GM23248 (cell line): ENCODE data around the gene CLK3. TPM values are rescaled to one million over a fixed set of nuclear protein-coding genes. Genes with fewer than 3 reads are reported as not detected.

Experiments used
- DNase-seq: peaks from one replicate; pipeline ENCODE4 v3.0.0-alpha.2; 2015
- H2AFZ ChIP-seq: fragments of 200-600 bp; sonication (generic); 2 replicates; pipeline ENCODE4 v1.6.1; 2016; ENCODE audit warnings: antibody characterized with exemption
- H3F3A ChIP-seq: fragments of 200-600 bp; sonication (generic); 2 replicates; pipeline ENCODE4 v1.6.1; 2016; ENCODE audit warnings: mild to moderate bottlenecking, antibody characterized with exemption, mixed run types; ENCODE audit not compliant: insufficient read depth
- H3K27ac ChIP-seq: fragments of 200-600 bp; sonication (generic); 2 replicates; pipeline ENCODE4 v1.5.1; 2016; ENCODE audit warnings: mild to moderate bottlenecking
- H3K27me3 ChIP-seq: fragments of 200-600 bp; sonication (generic); replicated peaks from 2 replicates; pipeline ENCODE4 v1.6.1; 2016; ENCODE audit warnings: mild to moderate bottlenecking; ENCODE audit not compliant: insufficient read depth
- H3K36me3 ChIP-seq: fragments of 200-600 bp; sonication (generic); 2 replicates; pipeline ENCODE4 v1.6.1; 2016; ENCODE audit warnings: low read depth, mild to moderate bottlenecking
- H3K4me1 ChIP-seq: fragments of 200-600 bp; sonication (generic); 2 replicates; pipeline ENCODE4 v1.6.1; 2016; ENCODE audit warnings: mild to moderate bottlenecking; ENCODE audit not compliant: insufficient read depth
- H3K4me2 ChIP-seq: fragments of 200-600 bp; sonication (generic); one replicate; pipeline ENCODE4 v1.6.1; 2016; ENCODE audit warnings: mild to moderate bottlenecking; ENCODE audit not compliant: unreplicated experiment
- H3K4me3 ChIP-seq: fragments of 200-600 bp; sonication (generic); 2 replicates; pipeline ENCODE4 v1.5.1; 2016; ENCODE audit warnings: mild to moderate bottlenecking
- H3K79me2 ChIP-seq: fragments of 200-600 bp; sonication (generic); 2 replicates; pipeline ENCODE4 v1.6.1; 2016; ENCODE audit warnings: mild to moderate bottlenecking; ENCODE audit not compliant: insufficient read depth
- H3K9ac ChIP-seq: fragments of 200-600 bp; sonication (generic); 2 replicates; pipeline ENCODE4 v1.6.1; 2016; ENCODE audit warnings: mild to moderate bottlenecking
- H3K9me2 ChIP-seq: fragments of 200-600 bp; sonication (generic); 2 replicates; pipeline ENCODE4 v1.6.1; 2016; ENCODE audit warnings: mixed run types, mild to moderate bottlenecking, moderate library complexity; ENCODE audit not compliant: insufficient read depth
- H3K9me3 ChIP-seq: fragments of 200-600 bp; sonication (generic); one replicate; pipeline ENCODE4 v1.6.1; 2017; ENCODE audit warnings: low read depth
- H4K20me1 ChIP-seq: fragments of 200-600 bp; sonication (generic); 2 replicates; pipeline ENCODE4 v1.6.0; 2016; ENCODE audit not compliant: insufficient read depth
- EZH2 ChIP-seq: fragments of 200-600 bp; sonication (generic); IDR thresholded peaks from 2 replicates; pipeline ENCODE4 v1.6.1; 2018; ENCODE audit warnings: antibody characterized with exemption, mild to moderate bottlenecking; ENCODE audit not compliant: insufficient read depth, poor library complexity, severe bottlenecking
- EZH2phosphoT487 ChIP-seq: fragments of 200-600 bp; sonication (generic); IDR thresholded peaks from 2 replicates; pipeline ENCODE4 v1.6.1; 2018; ENCODE audit warnings: antibody characterized with exemption, moderate library complexity, mild to moderate bottlenecking, low read depth; ENCODE audit not compliant: insufficient read depth
- WGBS, 2 experiments: methylation state at CpG; one replicate each; pipeline ENCODE4 v1.1.6; 2015 to 2017; ENCODE audit warnings: low lambda C conversion rate in 2 of 2, low coverage in 1 of 2; ENCODE audit errors: missing lambda C conversion rate in 2 of 2; 5-methylcytosine and 5-hydroxymethylcytosine counted together
- in situ Hi-C: fragments of 300-500 bp; cut with MboI; formaldehyde crosslinking; loops from 2 replicates; pipeline ENCODE4 v1.15.0; 2020
- polyA plus RNA-seq: library from polyadenylated mRNA; unstranded; fragments of >200 nt; fragmentation: Nextera tagmentation; extraction: Ambion mirVana; gene quantifications from 2 replicates; pipeline ENCODE4 v1.2.1, GENCODE V29; 2016
- total RNA-seq: library from RNA; depleted of rRNA; stranded (reverse); fragments of >200 nt; shearing (Covaris generic); gene quantifications from 2 replicates; pipeline ENCODE4 v1.2.3, GENCODE V29; 2014

The CLK3 gene
- total and polyA plus RNA-seq, 2 experiments from 2014 or later = 41.9 to 67.9 TPM

GRCh38 chr15:74598126-74598842 lies 17.4 kb upstream of the CLK3 start:
- in situ Hi-C loops = no loop called here

GRCh38 chr15:74599156-74599555 lies 16.5 kb upstream of the CLK3 start:
- peak overlapping the region; percentile 77 for H3K9ac ChIP-seq
- H3K4me1 ChIP-seq = peaks cover 8% of the 10 kb centered on the region
- H3K9me3 ChIP-seq = no peaks in the 10 kb centered on the region
- WGBS, 2 experiments = 62 to 67% methylated on average over 15 of the region's 15 CpGs
- no peak overlapping the region for H3K27ac ChIP-seq
- no peaks in the 10 kb centered on the region for H3F3A ChIP-seq
- no peaks in the 10 kb centered on the region for H3K36me3 ChIP-seq
- in situ Hi-C loops = no loop called here
- DNase-seq = no peak
- H3K79me2 ChIP-seq = 0 out of 2 replicates have a peak, but pooled peaks cover 7% of the 10 kb centered on the region
- H4K20me1 ChIP-seq = no peaks in the 10 kb centered on the region
- H3K4me3 ChIP-seq = peak overlapping the region; percentile 84
- H3K9me2 ChIP-seq = no peaks in the 10 kb centered on the region
- H2AFZ ChIP-seq = peak overlapping the region; percentile 93
- no peaks in the 10 kb centered on the region for H3K27me3 ChIP-seq
- peak overlapping the region; percentile 90 for H3K4me2 ChIP-seq
- TF ChIP-seq EZH2phosphoT487 = no peak

More at GRCh38 chr15:74598126-74598842, 17.4 kb upstream of the CLK3 start:
- no peak for TF ChIP-seq EZH2
- 1 to 2% methylated on average over 26 of the region's 26 CpGs for WGBS, 2 experiments
- Histone ChIP-seq H3F3A (no peaks in the 10 kb centered on the region), H3K9me2 (no peaks in the 10 kb centered on the region), H2AFZ (peak overlapping the region; percentile 93), H3K36me3 (no peaks in the 10 kb centered on the region), H3K27ac (peak overlapping the region; percentile 51), H3K4me1 (peaks cover 8% of the 10 kb centered on the region), H3K79me2 (0 out of 2 replicates have a peak, but pooled peaks cover 7% of the 10 kb centered on the region), H3K4me3 (peak overlapping the region; percentile 84), H3K4me2 (peak overlapping the region; percentile 90), H3K9me3 (no peaks in the 10 kb centered on the region), H3K27me3 (no peaks in the 10 kb centered on the region), H3K9ac (peak overlapping the region; percentile 77), H4K20me1 (no peaks in the 10 kb centered on the region)
- peak; percentile 94 for DNase-seq

GRCh38 chr15:74603026-74603788 lies 12.4 kb upstream of the CLK3 start:
- no peak for DNase-seq
- Histone ChIP-seq H3K4me1 (peaks cover 8% of the 10 kb centered on the region), H3K9me3 (no peaks in the 10 kb centered on the region), H3K27ac (no peak overlapping the region), H3F3A (no peaks in the 10 kb centered on the region), H3K4me2 (no peak overlapping the region), H2AFZ (no peak overlapping the region), H3K9ac (no peak overlapping the region), H3K79me2 (0 out of 2 replicates have a peak, but pooled peaks cover 7% of the 10 kb centered on the region), H3K36me3 (no peaks in the 10 kb centered on the region), H4K20me1 (no peaks in the 10 kb centered on the region), H3K4me3 (no peak overlapping the region), H3K27me3 (no peaks in the 10 kb centered on the region), H3K9me2 (no peaks in the 10 kb centered on the region)
- in situ Hi-C loops = no loop called here
- 83 to 89% methylated on average over 13 of the region's 13 CpGs for WGBS, 2 experiments
- TF ChIP-seq EZH2phosphoT487 (no peak), EZH2 (no peak)

GRCh38 chr15:74603789-74604705 lies 11.6 kb upstream of the CLK3 start:
- Histone ChIP-seq H3K9me2 (no peaks in the 10 kb centered on the region), H3K79me2 (0 out of 2 replicates have a peak, but pooled peaks cover 7% of the 10 kb centered on the region), H3K4me2 (no peak overlapping the region), H3K4me3 (no peak overlapping the region), H3F3A (no peaks in the 10 kb centered on the region), H4K20me1 (no peaks in the 10 kb centered on the region), H3K9me3 (no peaks in the 10 kb centered on the region), H3K36me3 (no peaks in the 10 kb centered on the region), H3K27ac (no peak overlapping the region), H3K27me3 (no peaks in the 10 kb centered on the region), H2AFZ (no peak overlapping the region), H3K9ac (no peak overlapping the region), H3K4me1 (peaks cover 6% of the 10 kb centered on the region)
- 90 to 92% methylated on average over 9 to 11 of the region's 11 CpGs for WGBS, 2 experiments
- in situ Hi-C loops = no loop called here
- TF ChIP-seq EZH2 (no peak), EZH2phosphoT487 (no peak)
- no peak for DNase-seq
